ENCODE measurements around the gene AFP.
"Not testable (repeated sequence)": the region's sequence is repeated elsewhere in the genome, so short reads cannot be mapped to it uniquely, and the experiment has no call there.

AFP gene

GRCh38 chr4:73435984-73436383 is at the start of gene AFP:
TSS of gene AFP (plus strand) at chr4:73436221. CDS start at chr4:73436263, 42 bp downstream.
- DNase-seq: no peak

- DNase-seq: no peak
These were observed 48.5 kb upstream of the AFP start for GRCh38 chr4:73387552-73387951.

GRCh38 chr4:73388887-73389286 is 47.1 kb upstream of the AFP start:
- DNase-seq: no peak

GRCh38 chr4:73389663-73390062 is 46.4 kb upstream of the AFP start:
- not testable (repeated sequence) for DNase-seq

- no peak for DNase-seq
These were observed 44.2 kb upstream of the AFP start for GRCh38 chr4:73391774-73392173.

GRCh38 chr4:73392936-73393335 is 43.1 kb upstream of the AFP start:
- DNase-seq: no peak

- no peak for DNase-seq
These were observed 39.7 kb upstream of the AFP start for GRCh38 chr4:73396304-73396703.

- no peak for DNase-seq
These were observed 38.7 kb upstream of the AFP start for GRCh38 chr4:73396993-73397972.

GRCh38 chr4:73401412-73401811 is 34.6 kb upstream of the AFP start:
- DNase-seq: no peak

- DNase-seq: no peak
These were observed 32.0 kb upstream of the AFP start, which contains the start of gene ALB for GRCh38 chr4:73404042-73404441. TSS of gene ALB (plus strand) at chr4:73404287. CDS start at chr4:73404328, 41 bp downstream.

GRCh38 chr4:73404457-73404856 is 31.6 kb upstream of the AFP start:
- no peak for DNase-seq

GRCh38 chr4:73405138-73405537 is 30.9 kb upstream of the AFP start:
- no peak for DNase-seq

GRCh38 chr4:73406548-73406875 is 29.5 kb upstream of the AFP start:
- DNase-seq: no peak

GRCh38 chr4:73407227-73407673 is 28.8 kb upstream of the AFP start:
- no peak for DNase-seq

GRCh38 chr4:73408181-73408867 is 27.7 kb upstream of the AFP start:
- no peak for DNase-seq

- no peak for DNase-seq
These were observed 26.8 kb upstream of the AFP start for GRCh38 chr4:73409012-73409862.

GRCh38 chr4:73409978-73410548 is 26.0 kb upstream of the AFP start:
- no peak for DNase-seq

GRCh38 chr4:73410916-73411730 is 24.9 kb upstream of the AFP start:
- no peak for DNase-seq

- DNase-seq: no peak
These were observed 24.1 kb upstream of the AFP start for GRCh38 chr4:73411731-73412414.

- DNase-seq: no peak
These were observed 22.7 kb upstream of the AFP start for GRCh38 chr4:73413294-73413755.

GRCh38 chr4:73414936-73415271 is 21.1 kb upstream of the AFP start:
- DNase-seq: no peak
